Neuronal stem cell (in vitro differentiated cells): ENCODE results near the gene STK31.
"Not testable (repeated sequence)": the region's sequence is repeated elsewhere in the genome, so short reads cannot be mapped to it uniquely, and the experiment has no call there.

ENCODE experiments used
- DNase-seq: peaks from one replicate; pipeline ENCODE4 v3.0.0-alpha.2; 2013; ENCODE audit warnings: low spot score
- H2AFZ ChIP-seq: one replicate; pipeline ENCODE4 v1.6.1; 2013; ENCODE audit warnings: mild to moderate bottlenecking, low read length, inconsistent platforms
- H2AK5ac ChIP-seq: 2 replicates; pipeline ENCODE4 v1.6.1; 2013; ENCODE audit warnings: low read depth, mild to moderate bottlenecking, inconsistent platforms, low read length, moderate library complexity, mixed read lengths
- H2BK120ac ChIP-seq: 2 replicates; pipeline ENCODE4 v1.6.1; 2013; ENCODE audit warnings: low read depth, mild to moderate bottlenecking, inconsistent platforms, low read length, moderate library complexity, mixed read lengths
- H2BK12ac ChIP-seq: one replicate; pipeline ENCODE4 v1.6.1; 2013; ENCODE audit warnings: low read length, inconsistent platforms
- H2BK15ac ChIP-seq: 2 replicates; pipeline ENCODE4 v1.6.1; 2013; ENCODE audit warnings: mild to moderate bottlenecking, low read length, inconsistent platforms, mixed read lengths
- H2BK5ac ChIP-seq: one replicate; pipeline ENCODE4 v1.6.1; 2013; ENCODE audit warnings: inconsistent platforms, mild to moderate bottlenecking, low read length, moderate library complexity
- H3K14ac ChIP-seq: one replicate; pipeline ENCODE4 v1.6.1; 2013; ENCODE audit warnings: low read length, inconsistent platforms
- H3K18ac ChIP-seq: 2 replicates; pipeline ENCODE4 v1.6.1; 2013; ENCODE audit warnings: low read length, inconsistent platforms
- H3K23ac ChIP-seq: 2 replicates; pipeline ENCODE4 v1.6.1; 2013; ENCODE audit warnings: low read depth, mild to moderate bottlenecking, mixed read lengths, low read length, inconsistent platforms; ENCODE audit not compliant: poor library complexity
- H3K27ac ChIP-seq: replicated peaks from 3 replicates; pipeline ENCODE4 v1.5.1; 2013; ENCODE audit warnings: low read length, inconsistent platforms
- H3K27me3 ChIP-seq, 3 experiments: 2 replicates each; pipeline ENCODE4 v1.6.1; 2013; ENCODE audit warnings: low read length in 3 of 3, mild to moderate bottlenecking in 2 of 3, inconsistent platforms in 1 of 3, low read depth in 1 of 3, mixed read lengths in 1 of 3, moderate library complexity in 1 of 3; ENCODE audit not compliant: control insufficient read depth in 3 of 3, insufficient read depth in 3 of 3
- H3K36me3 ChIP-seq, 2 donors: replicated peaks in 1 of 2; 2 replicates each; pipeline ENCODE4 v1.6.1; 2013; ENCODE audit warnings: low read length in 2 of 2; ENCODE audit not compliant: control insufficient read depth in 2 of 2, insufficient read depth in 2 of 2
- H3K4ac ChIP-seq: 2 replicates; pipeline ENCODE4 v1.6.1; 2013; ENCODE audit warnings: inconsistent platforms, mild to moderate bottlenecking, low read length, moderate library complexity
- H3K4me1 ChIP-seq, 2 donors: 1 replicate in 1 of 2; 2 replicates in 1 of 2; pipeline ENCODE4 v1.6.1; 2013; ENCODE audit warnings: low read length in 2 of 2, low read depth in 1 of 2; ENCODE audit not compliant: control insufficient read depth in 2 of 2, insufficient read depth in 1 of 2
- H3K4me2 ChIP-seq: one replicate; pipeline ENCODE4 v1.6.1; 2013; ENCODE audit warnings: mild to moderate bottlenecking, low read length, inconsistent platforms; ENCODE audit not compliant: insufficient read depth, poor library complexity, severe bottlenecking
- H3K4me3 ChIP-seq, 2 donors: 2 replicates each; pipeline ENCODE4 v1.5.1; 2013; ENCODE audit warnings: low read length in 2 of 2, mild to moderate bottlenecking in 2 of 2, inconsistent platforms in 1 of 2, moderate library complexity in 1 of 2
- H3K79me1 ChIP-seq: one replicate; pipeline ENCODE4 v1.6.1; 2013; ENCODE audit warnings: low read depth, mild to moderate bottlenecking, inconsistent platforms, low read length, moderate library complexity
- H3K9ac ChIP-seq: one replicate; pipeline ENCODE4 v1.6.1; 2013; ENCODE audit warnings: mild to moderate bottlenecking, low read depth, low read length, inconsistent platforms; ENCODE audit not compliant: poor library complexity
- H3K9me3 ChIP-seq, 2 donors: replicated peaks in 1 of 2; 2 replicates each; pipeline versions ENCODE3 to v1.6.1; 2013; ENCODE audit warnings: low read length in 2 of 2, mild to moderate bottlenecking in 2 of 2, inconsistent platforms in 1 of 2, low read depth in 1 of 2, mixed read lengths in 1 of 2, moderate library complexity in 1 of 2; ENCODE audit not compliant: control insufficient read depth in 2 of 2, insufficient read depth in 1 of 2
- H4K8ac ChIP-seq: one replicate; pipeline ENCODE4 v1.6.1; 2013; ENCODE audit warnings: low read depth, mild to moderate bottlenecking, inconsistent platforms, low read length, moderate library complexity
- H4K91ac ChIP-seq: one replicate; pipeline ENCODE4 v1.6.1; 2013; ENCODE audit warnings: low read length, low read depth, mild to moderate bottlenecking, inconsistent platforms; ENCODE audit not compliant: poor library complexity
- WGBS, 2 donors: extraction: QIAGEN DNeasy Blood & Tissue Kit; methylation state at CpG; one replicate each; pipeline ENCODE4 v1.1.7; 2013; ENCODE audit warnings: missing lambda C conversion rate in 2 of 2, mixed read lengths in 1 of 2; ENCODE audit not compliant: insufficient read length in 2 of 2, insufficient replicate concordance in 1 of 2; ENCODE audit errors: extremely low coverage in 2 of 2; 5-methylcytosine and 5-hydroxymethylcytosine counted together

Gene STK31

GRCh38 chr7:23876526-23876925 lies 166.5 kb downstream of the STK31 start:
- no CpG with 5 or more reads among the region's 3 CpGs for WGBS, 2 donors
- H3K27ac ChIP-seq, H3K14ac ChIP-seq, H4K8ac ChIP-seq, H2BK5ac ChIP-seq, H3K4me2 ChIP-seq, H3K36me3 ChIP-seq, H3K79me1 ChIP-seq, DNase-seq, H2AK5ac ChIP-seq, H2BK120ac ChIP-seq, H3K23ac ChIP-seq, H2AFZ ChIP-seq, H3K18ac ChIP-seq, H3K9ac ChIP-seq, H3K27me3 ChIP-seq, H3K4ac ChIP-seq, H3K4me1 ChIP-seq, H4K91ac ChIP-seq, H2BK15ac ChIP-seq, H2BK12ac ChIP-seq, H3K4me3 ChIP-seq, H3K9me3 ChIP-seq: not testable (repeated sequence)
